Astrocyte (in vitro differentiated cells and primary cell): ENCODE data around the gene MAB21L1. TPM values are rescaled to one million over a fixed set of nuclear protein-coding genes. Genes with fewer than 3 reads are reported as not detected.
A peak's percentile ranks its signal among the peaks of the same experiment; 100 is the strongest.

Source experiments
- DNase-seq: peaks from one replicate; pipeline ENCODE4 v3.0.0-alpha.2; 2010; ENCODE audit warnings: low read depth
- FAIRE-seq: peaks from 2 replicates; lab custom pipeline; 2011; peaks lifted over from hg19 to GRCh38; lab: Jason Lieb, UNC
- H2AFZ ChIP-seq: 2 replicates; pipeline ENCODE4 v1.6.0; 2012; ENCODE audit warnings: low read depth, low read length, inconsistent platforms
- H3K27ac ChIP-seq: 2 replicates; pipeline ENCODE4 v1.5.1; 2011; ENCODE audit warnings: low read depth, low read length, inconsistent platforms
- H3K27me3 ChIP-seq: 2 replicates; pipeline ENCODE4 v1.6.0; 2011; ENCODE audit warnings: low read length, inconsistent platforms; ENCODE audit not compliant: insufficient read depth
- H3K36me3 ChIP-seq: 2 replicates; pipeline ENCODE4 v1.5.1; 2011; ENCODE audit warnings: low read length, inconsistent platforms; ENCODE audit not compliant: insufficient read depth
- H3K4me1 ChIP-seq: 2 replicates; pipeline ENCODE4 v1.5.1; 2011; ENCODE audit warnings: low read length, inconsistent platforms; ENCODE audit not compliant: insufficient read depth
- H3K4me2 ChIP-seq: 2 replicates; pipeline ENCODE4 v1.6.0; 2012; ENCODE audit warnings: low read length, inconsistent platforms
- H3K4me3 ChIP-seq: 2 replicates; pipeline ENCODE4 v1.5.1; 2011; ENCODE audit warnings: low read depth, mild to moderate bottlenecking, low read length, inconsistent platforms; ENCODE audit not compliant: insufficient read depth
- H3K79me2 ChIP-seq: 2 replicates; pipeline ENCODE4 v1.6.0; 2012; ENCODE audit warnings: mild to moderate bottlenecking, low read length, inconsistent platforms; ENCODE audit not compliant: insufficient read depth
- H3K9ac ChIP-seq: 2 replicates; pipeline ENCODE4 v1.6.0; 2012; ENCODE audit warnings: mild to moderate bottlenecking, low read length, inconsistent platforms
- H3K9me3 ChIP-seq: 2 replicates; pipeline ENCODE4 v1.5.1; 2012; ENCODE audit warnings: low read depth, mild to moderate bottlenecking, low read length, inconsistent platforms; ENCODE audit not compliant: insufficient read depth
- H4K20me1 ChIP-seq: 2 replicates; pipeline ENCODE4 v1.6.0; 2012; ENCODE audit warnings: low read length, inconsistent platforms; ENCODE audit not compliant: insufficient read depth
- H3K27ac Mint-ChIP-seq: one replicate; pipeline ENCODE4 v1.8.0; 2021; ENCODE audit warnings: mild to moderate bottlenecking, mixed read lengths; ENCODE audit not compliant: unreplicated experiment
- H3K27me3 Mint-ChIP-seq: one replicate; pipeline ENCODE4 v1.8.0; 2021; ENCODE audit warnings: low read depth, mixed read lengths; ENCODE audit not compliant: unreplicated experiment
- H3K36me3 Mint-ChIP-seq: one replicate; pipeline ENCODE4 v1.8.0; 2021; ENCODE audit warnings: low read depth, mixed read lengths; ENCODE audit not compliant: unreplicated experiment
- H3K4me1 Mint-ChIP-seq: one replicate; pipeline ENCODE4 v1.8.0; 2021; ENCODE audit warnings: low read depth, mixed read lengths; ENCODE audit not compliant: unreplicated experiment
- H3K4me3 Mint-ChIP-seq: one replicate; pipeline ENCODE4 v1.8.0; 2021; ENCODE audit warnings: mild to moderate bottlenecking, moderate library complexity, mixed read lengths; ENCODE audit not compliant: unreplicated experiment
- H3K9me3 Mint-ChIP-seq: one replicate; pipeline ENCODE4 v1.8.0; 2021; ENCODE audit warnings: mild to moderate bottlenecking, mixed read lengths; ENCODE audit not compliant: unreplicated experiment
- EZH2 ChIP-seq: IDR thresholded peaks from 2 replicates; pipeline ENCODE4 v1.6.1; 2012; ENCODE audit warnings: mild to moderate bottlenecking, low read length, inconsistent platforms; ENCODE audit not compliant: insufficient read depth
- total RNA-seq: library from RNA; stranded (reverse); gene quantifications from 2 replicates; pipeline ENCODE4 v1.2.1, GENCODE V29; 2021
- TF ChIP-seq, protein P1 (sequence below): IDR thresholded peaks from 2 replicates; pipeline ENCODE4 v1.5.1; 2011; ENCODE audit warnings: low read depth, mild to moderate bottlenecking, inconsistent platforms, low read length, moderate library complexity; ENCODE audit not compliant: insufficient read depth

The MAB21L1 gene
- total RNA-seq, 1 donor from 2014 or later, result 2.9 TPM

DNA sequence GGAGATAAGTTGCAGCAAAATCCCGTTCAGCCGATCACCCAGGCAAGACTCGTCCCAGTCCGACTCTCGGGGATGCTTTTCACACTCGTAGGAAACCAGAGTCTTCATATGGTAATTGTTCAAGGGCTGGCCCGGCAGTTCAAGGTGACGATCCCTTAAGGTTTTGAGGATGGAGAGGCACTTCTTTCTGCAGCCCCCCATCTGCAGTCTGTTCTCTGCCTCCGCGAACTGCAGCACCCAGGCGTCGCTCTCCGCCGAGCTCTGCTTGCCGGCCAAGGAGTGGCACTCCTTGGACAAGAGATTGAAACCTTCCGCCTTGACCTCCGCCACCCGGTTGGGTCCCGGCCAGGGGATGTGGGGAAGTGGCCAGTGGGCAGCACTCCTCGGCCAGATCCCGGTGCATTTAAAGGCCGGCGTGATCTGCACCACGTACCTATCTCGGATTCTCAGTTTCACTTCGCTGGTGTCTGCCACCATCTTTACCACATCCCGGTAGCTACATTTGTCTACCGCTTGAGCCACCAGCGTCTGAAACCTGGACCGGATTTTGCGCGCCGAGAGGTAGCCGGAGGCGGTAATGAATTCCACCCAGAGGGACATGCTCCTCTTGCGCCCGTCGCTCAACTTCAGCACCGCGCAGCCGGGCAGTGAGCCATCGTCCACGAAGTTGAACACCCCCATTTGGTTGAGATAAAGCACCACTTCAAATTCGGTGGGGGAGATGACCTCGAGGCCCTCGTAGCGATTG, 1.1 kb downstream of the MAB21L1 start:
- FAIRE-seq, result no peak
- H3K4me1 Mint-ChIP-seq, result peaks cover 5% of the 10 kb centered on the region
- H3K79me2 ChIP-seq, result peaks cover 16% of the 10 kb centered on the region

GRCh38 chr13:35474496-35475211, 1.8 kb downstream of the MAB21L1 start:
- H3K4me1 Mint-ChIP-seq, result peaks cover 10% of the 10 kb centered on the region
- Histone ChIP-seq H3K36me3 (no peaks in the 10 kb centered on the region), H3K27me3 (peaks cover 52% of the 10 kb centered on the region), H3K4me2 (peak overlapping the region; percentile 89), H2AFZ (peak overlapping the region; percentile 57), H4K20me1 (no peaks in the 10 kb centered on the region), H3K27ac (peak overlapping the region; percentile 39), H3K9me3 (no peaks in the 10 kb centered on the region), H3K4me3 (peak overlapping the region; percentile 77), H3K79me2 (peaks cover 16% of the 10 kb centered on the region), H3K9ac (peak overlapping the region; percentile 76), H3K4me1 (no peaks in the 10 kb centered on the region)
- H3K4me3 Mint-ChIP-seq, result peak overlapping the region; percentile 91
- H3K27ac Mint-ChIP-seq, result peak overlapping the region; percentile 77
- H3K9me3 Mint-ChIP-seq, result peaks cover 14% of the 10 kb centered on the region
- FAIRE-seq (peak; percentile 13), DNase-seq (peak; percentile 8)
- peaks cover 56% of the 10 kb centered on the region for H3K27me3 Mint-ChIP-seq
- H3K36me3 Mint-ChIP-seq, result no peaks in the 10 kb centered on the region
- no peak for TF ChIP-seq EZH2
- TF ChIP-seq, protein P1, sequence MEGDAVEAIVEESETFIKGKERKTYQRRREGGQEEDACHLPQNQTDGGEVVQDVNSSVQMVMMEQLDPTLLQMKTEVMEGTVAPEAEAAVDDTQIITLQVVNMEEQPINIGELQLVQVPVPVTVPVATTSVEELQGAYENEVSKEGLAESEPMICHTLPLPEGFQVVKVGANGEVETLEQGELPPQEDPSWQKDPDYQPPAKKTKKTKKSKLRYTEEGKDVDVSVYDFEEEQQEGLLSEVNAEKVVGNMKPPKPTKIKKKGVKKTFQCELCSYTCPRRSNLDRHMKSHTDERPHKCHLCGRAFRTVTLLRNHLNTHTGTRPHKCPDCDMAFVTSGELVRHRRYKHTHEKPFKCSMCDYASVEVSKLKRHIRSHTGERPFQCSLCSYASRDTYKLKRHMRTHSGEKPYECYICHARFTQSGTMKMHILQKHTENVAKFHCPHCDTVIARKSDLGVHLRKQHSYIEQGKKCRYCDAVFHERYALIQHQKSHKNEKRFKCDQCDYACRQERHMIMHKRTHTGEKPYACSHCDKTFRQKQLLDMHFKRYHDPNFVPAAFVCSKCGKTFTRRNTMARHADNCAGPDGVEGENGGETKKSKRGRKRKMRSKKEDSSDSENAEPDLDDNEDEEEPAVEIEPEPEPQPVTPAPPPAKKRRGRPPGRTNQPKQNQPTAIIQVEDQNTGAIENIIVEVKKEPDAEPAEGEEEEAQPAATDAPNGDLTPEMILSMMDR, result no peak

More for the DNA sequence above, 1.1 kb downstream of the MAB21L1 start:
- Mint-ChIP-seq H3K27me3 (peaks cover 50% of the 10 kb centered on the region), H3K9me3 (peaks cover 14% of the 10 kb centered on the region), H3K36me3 (no peaks in the 10 kb centered on the region), H3K4me3 (peak overlapping the region; percentile 91), H3K27ac (peak overlapping the region; percentile 77)
- Histone ChIP-seq H3K4me1 (no peaks in the 10 kb centered on the region), H3K9me3 (no peaks in the 10 kb centered on the region), H3K4me2 (peak overlapping the region; percentile 89), H4K20me1 (no peaks in the 10 kb centered on the region), H3K4me3 (peak overlapping the region; percentile 77), H3K9ac (peak overlapping the region; percentile 76), H3K36me3 (no peaks in the 10 kb centered on the region), H2AFZ (peak overlapping the region; percentile 57), H3K27ac (peak overlapping the region; percentile 39), H3K27me3 (peaks cover 52% of the 10 kb centered on the region)
- TF ChIP-seq, protein P1, result no peak
- TF ChIP-seq EZH2, result no peak
- DNase-seq, result peak; percentile 26
